ENCODE data around the gene CPNE5.

DNA sequence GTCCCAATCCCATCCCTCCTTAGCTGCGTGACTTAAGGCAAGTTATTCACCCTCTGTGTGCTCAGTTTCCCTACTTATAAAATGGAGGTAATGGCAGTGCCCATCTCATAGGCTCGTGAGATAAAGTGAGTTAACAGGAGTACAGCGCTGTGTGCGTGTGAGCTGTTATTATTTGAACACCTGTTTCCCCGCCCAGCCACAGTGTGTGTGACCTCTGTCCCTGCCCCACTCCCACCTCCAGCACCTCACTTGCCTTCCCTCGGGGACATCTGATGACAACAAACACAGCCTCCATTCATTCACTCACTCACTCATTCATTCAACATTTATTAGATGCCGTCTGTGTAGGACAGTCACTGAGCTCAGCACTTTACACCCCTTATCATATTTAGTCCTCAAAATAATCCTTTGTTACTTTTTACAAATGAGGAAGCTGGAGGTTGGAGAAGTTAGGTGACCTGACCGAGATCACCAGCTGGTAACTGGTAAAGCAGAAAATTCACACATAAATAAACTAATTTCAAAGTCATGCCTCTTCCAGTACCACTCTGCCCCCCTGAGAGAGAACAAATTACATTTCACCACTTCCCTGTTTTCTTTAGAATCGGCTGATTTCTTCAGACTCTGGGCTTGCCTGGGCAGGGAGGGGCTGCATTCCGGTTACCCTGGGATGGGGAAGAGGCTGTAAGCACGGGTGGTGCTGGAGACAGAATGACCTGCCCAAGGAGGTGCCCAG is 58.6 kb downstream of the CPNE5 start:
- TF ChIP-seq, protein P1, sequence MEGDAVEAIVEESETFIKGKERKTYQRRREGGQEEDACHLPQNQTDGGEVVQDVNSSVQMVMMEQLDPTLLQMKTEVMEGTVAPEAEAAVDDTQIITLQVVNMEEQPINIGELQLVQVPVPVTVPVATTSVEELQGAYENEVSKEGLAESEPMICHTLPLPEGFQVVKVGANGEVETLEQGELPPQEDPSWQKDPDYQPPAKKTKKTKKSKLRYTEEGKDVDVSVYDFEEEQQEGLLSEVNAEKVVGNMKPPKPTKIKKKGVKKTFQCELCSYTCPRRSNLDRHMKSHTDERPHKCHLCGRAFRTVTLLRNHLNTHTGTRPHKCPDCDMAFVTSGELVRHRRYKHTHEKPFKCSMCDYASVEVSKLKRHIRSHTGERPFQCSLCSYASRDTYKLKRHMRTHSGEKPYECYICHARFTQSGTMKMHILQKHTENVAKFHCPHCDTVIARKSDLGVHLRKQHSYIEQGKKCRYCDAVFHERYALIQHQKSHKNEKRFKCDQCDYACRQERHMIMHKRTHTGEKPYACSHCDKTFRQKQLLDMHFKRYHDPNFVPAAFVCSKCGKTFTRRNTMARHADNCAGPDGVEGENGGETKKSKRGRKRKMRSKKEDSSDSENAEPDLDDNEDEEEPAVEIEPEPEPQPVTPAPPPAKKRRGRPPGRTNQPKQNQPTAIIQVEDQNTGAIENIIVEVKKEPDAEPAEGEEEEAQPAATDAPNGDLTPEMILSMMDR (conservative IDR thresholded peaks at IDR 0.05): no peak
- no peak for TF ChIP-seq EZH2 (IDR thresholded peaks at IDR 0.05; ENCODE audit: low read depth)

Data from PC-9 (cell line).